ENCODE data around the gene DACT3.
A peak's percentile ranks its signal among the peaks of the same experiment; 100 is the strongest.

DNA sequence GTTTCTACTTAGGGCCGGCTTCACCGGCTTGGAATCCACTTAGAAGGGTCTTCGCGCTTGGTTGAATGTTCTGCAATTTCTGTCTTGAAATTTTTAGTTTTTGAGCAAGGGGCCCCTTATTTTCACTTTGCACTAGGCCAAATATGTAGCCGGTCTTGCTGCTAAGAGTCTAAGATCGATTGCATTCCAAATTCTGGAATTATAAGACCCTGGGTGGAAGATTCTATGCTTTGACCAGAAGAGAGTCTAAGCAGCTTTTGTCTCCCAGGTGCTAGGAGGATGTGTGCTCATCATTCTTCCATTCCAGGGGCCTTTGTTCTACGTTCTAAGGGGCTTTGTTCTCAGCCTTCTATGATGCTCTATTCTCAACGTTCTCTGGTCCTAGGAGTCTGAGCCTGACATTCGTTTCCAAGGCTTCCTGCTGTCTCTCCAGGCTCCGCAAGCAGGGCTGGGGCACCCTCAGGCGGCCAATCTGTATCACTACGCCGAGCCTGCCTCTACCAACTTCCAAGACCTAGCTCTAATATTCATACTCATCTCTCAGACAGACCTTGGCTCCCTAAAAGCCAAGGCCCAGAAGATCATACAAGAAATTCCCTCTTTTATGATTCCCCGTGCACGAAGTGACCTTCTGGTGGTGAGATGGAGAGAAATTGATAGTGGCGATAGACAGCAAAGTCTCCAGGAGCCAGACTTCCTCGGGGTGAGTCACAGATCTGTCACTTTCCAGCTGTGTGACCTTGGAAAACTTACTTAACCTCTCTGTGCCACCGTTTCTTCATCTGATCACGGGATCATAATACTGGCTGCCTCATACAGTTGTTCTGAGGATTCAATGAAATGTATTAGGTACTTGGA, 982 bp upstream of the DACT3 start:
- no peak for TF ChIP-seq EP300 (conservative IDR thresholded peaks at IDR 0.05; ENCODE audit: poor library complexity, severe bottlenecking)
- TF ChIP-seq, protein P1, sequence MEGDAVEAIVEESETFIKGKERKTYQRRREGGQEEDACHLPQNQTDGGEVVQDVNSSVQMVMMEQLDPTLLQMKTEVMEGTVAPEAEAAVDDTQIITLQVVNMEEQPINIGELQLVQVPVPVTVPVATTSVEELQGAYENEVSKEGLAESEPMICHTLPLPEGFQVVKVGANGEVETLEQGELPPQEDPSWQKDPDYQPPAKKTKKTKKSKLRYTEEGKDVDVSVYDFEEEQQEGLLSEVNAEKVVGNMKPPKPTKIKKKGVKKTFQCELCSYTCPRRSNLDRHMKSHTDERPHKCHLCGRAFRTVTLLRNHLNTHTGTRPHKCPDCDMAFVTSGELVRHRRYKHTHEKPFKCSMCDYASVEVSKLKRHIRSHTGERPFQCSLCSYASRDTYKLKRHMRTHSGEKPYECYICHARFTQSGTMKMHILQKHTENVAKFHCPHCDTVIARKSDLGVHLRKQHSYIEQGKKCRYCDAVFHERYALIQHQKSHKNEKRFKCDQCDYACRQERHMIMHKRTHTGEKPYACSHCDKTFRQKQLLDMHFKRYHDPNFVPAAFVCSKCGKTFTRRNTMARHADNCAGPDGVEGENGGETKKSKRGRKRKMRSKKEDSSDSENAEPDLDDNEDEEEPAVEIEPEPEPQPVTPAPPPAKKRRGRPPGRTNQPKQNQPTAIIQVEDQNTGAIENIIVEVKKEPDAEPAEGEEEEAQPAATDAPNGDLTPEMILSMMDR (IDR thresholded peaks at IDR 0.05; ENCODE audit: poor library complexity, severe bottlenecking): peak; percentile 99
- TF ChIP-seq EZH2 (IDR thresholded peaks at IDR 0.05; ENCODE audit: borderline replicate concordance, insufficient read depth, low read length, poor library complexity, severe bottlenecking): no peak
- peak; percentile 74 for TF ChIP-seq TAF1 (IDR thresholded peaks at IDR 0.05; ENCODE audit: low read depth)
- TF ChIP-seq, protein P2, sequence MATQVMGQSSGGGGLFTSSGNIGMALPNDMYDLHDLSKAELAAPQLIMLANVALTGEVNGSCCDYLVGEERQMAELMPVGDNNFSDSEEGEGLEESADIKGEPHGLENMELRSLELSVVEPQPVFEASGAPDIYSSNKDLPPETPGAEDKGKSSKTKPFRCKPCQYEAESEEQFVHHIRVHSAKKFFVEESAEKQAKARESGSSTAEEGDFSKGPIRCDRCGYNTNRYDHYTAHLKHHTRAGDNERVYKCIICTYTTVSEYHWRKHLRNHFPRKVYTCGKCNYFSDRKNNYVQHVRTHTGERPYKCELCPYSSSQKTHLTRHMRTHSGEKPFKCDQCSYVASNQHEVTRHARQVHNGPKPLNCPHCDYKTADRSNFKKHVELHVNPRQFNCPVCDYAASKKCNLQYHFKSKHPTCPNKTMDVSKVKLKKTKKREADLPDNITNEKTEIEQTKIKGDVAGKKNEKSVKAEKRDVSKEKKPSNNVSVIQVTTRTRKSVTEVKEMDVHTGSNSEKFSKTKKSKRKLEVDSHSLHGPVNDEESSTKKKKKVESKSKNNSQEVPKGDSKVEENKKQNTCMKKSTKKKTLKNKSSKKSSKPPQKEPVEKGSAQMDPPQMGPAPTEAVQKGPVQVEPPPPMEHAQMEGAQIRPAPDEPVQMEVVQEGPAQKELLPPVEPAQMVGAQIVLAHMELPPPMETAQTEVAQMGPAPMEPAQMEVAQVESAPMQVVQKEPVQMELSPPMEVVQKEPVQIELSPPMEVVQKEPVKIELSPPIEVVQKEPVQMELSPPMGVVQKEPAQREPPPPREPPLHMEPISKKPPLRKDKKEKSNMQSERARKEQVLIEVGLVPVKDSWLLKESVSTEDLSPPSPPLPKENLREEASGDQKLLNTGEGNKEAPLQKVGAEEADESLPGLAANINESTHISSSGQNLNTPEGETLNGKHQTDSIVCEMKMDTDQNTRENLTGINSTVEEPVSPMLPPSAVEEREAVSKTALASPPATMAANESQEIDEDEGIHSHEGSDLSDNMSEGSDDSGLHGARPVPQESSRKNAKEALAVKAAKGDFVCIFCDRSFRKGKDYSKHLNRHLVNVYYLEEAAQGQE (IDR thresholded peaks at IDR 0.05; ENCODE audit: borderline replicate concordance): peak; percentile 82
- TF ChIP-seq SMC3 (conservative IDR thresholded peaks at IDR 0.05; ENCODE audit: poor library complexity): peak; percentile 98
- TF ChIP-seq POLR2AphosphoS5 (IDR thresholded peaks at IDR 0.05): peak; percentile 64

Measured in neural cell (in vitro differentiated cells).